ENCODE measurements around the gene GMDS.

GMDS gene

DNA sequence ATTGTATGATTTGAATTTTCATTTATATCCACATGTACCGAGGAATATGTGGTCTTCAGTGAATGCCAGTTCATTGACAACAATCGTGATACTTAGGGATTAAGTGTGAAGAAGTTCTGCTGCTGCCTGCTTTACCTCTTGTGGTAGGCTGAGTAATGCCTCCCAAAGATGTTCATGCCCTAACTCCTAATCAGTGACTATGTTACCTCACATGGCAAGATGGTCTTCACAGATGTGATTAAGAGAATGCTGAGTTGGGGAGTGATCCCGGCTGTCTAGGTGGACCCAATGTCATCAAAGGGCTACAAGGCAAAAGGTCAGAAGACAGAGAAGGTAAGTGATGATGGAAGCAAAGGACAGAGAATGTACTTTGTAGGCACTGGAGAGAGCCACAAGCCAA lies 454.7 kb downstream of the GMDS start:
- TF ChIP-seq, protein P1, sequence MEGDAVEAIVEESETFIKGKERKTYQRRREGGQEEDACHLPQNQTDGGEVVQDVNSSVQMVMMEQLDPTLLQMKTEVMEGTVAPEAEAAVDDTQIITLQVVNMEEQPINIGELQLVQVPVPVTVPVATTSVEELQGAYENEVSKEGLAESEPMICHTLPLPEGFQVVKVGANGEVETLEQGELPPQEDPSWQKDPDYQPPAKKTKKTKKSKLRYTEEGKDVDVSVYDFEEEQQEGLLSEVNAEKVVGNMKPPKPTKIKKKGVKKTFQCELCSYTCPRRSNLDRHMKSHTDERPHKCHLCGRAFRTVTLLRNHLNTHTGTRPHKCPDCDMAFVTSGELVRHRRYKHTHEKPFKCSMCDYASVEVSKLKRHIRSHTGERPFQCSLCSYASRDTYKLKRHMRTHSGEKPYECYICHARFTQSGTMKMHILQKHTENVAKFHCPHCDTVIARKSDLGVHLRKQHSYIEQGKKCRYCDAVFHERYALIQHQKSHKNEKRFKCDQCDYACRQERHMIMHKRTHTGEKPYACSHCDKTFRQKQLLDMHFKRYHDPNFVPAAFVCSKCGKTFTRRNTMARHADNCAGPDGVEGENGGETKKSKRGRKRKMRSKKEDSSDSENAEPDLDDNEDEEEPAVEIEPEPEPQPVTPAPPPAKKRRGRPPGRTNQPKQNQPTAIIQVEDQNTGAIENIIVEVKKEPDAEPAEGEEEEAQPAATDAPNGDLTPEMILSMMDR (IDR thresholded peaks at IDR 0.05) = no peak
- Histone ChIP-seq H3K4me3 (no peak overlapping the region), H3K27ac (no peak overlapping the region), H3K4me1 (peaks cover 0 to 18% (median 11%) of the 10 kb centered on the region in 4 donors), H3K36me3 (no peaks in the 10 kb centered on the region), H3K27me3 (no peaks in the 10 kb centered on the region), H3K9me3 (no peaks in the 10 kb centered on the region)
- DNase-seq = no peak
- intact Hi-C loops (cut with DNase I; ENCODE audit: low total_unique reads) = no loop called here

DNA sequence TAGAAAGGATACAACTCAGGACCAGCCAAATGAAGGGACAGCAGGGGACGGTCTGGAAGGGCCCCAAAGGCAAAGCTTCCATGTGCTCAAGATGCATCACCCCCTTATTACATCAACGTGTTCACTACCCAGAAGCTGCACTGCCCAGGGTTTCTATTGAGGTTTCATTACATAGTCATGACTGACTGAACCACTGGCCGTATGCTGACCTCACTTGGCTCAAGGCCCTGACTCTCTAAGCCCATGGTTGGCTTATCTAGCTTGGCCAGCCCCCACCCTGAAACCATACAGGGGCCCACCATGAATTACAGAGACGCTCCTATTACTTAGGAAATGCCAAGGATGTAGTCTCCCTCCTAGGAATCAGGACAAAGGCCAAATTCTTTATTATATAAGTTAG lies 456.3 kb downstream of the GMDS start:
- Histone ChIP-seq H3K9me3 (no peaks in the 10 kb centered on the region), H3K4me1 (peaks cover 0 to 24% (median 13%) of the 10 kb centered on the region in 4 donors), H3K27ac (no peak overlapping the region), H3K4me3 (no peak overlapping the region), H3K27me3 (no peaks in the 10 kb centered on the region), H3K36me3 (no peaks in the 10 kb centered on the region)
- intact Hi-C loops (cut with DNase I; ENCODE audit: low total_unique reads) = loop anchor here (10.0 kb wide), 1 partner anchor 84 kb away; no protein-coding TSS in a partner anchor
- TF ChIP-seq, protein P1 (IDR thresholded peaks at IDR 0.05) = no peak
- no peak for DNase-seq

DNA sequence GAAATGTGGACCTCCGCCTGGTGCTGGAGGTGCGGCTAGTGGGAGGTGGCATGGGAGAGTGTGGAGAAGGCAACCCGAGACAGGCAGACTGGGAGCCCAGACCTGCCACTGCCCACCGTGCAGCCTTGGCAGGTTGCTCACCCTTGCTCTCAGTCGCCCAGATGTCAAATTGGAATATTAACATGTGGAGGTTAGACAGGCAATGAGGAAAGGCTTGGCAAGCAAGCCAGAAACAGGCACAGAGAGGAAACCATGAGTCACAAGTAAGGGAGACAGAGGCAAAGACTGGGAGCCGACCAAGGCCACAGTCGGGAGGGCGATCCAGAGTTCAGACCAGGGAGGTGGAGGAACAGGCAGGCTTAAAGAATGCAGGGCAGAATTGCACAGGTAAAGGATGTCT lies 457.5 kb downstream of the GMDS start:
- peak; percentile 76 to 81 for DNase-seq
- Histone ChIP-seq H3K9me3 (no peaks in the 10 kb centered on the region), H3K4me3 (no peak overlapping the region), H3K36me3 (no peaks in the 10 kb centered on the region), H3K4me1 (peaks cover 0 to 25% (median 13%) of the 10 kb centered on the region in 4 donors), H3K27me3 (no peaks in the 10 kb centered on the region), H3K27ac (peak overlapping the region; percentile 27 to 35)
- intact Hi-C loops (cut with DNase I; ENCODE audit: low total_unique reads) = loop anchor here (10.0 kb wide), 1 partner anchor 83 kb away; no protein-coding TSS in a partner anchor
- TF ChIP-seq, protein P1 (IDR thresholded peaks at IDR 0.05) = no peak

DNA sequence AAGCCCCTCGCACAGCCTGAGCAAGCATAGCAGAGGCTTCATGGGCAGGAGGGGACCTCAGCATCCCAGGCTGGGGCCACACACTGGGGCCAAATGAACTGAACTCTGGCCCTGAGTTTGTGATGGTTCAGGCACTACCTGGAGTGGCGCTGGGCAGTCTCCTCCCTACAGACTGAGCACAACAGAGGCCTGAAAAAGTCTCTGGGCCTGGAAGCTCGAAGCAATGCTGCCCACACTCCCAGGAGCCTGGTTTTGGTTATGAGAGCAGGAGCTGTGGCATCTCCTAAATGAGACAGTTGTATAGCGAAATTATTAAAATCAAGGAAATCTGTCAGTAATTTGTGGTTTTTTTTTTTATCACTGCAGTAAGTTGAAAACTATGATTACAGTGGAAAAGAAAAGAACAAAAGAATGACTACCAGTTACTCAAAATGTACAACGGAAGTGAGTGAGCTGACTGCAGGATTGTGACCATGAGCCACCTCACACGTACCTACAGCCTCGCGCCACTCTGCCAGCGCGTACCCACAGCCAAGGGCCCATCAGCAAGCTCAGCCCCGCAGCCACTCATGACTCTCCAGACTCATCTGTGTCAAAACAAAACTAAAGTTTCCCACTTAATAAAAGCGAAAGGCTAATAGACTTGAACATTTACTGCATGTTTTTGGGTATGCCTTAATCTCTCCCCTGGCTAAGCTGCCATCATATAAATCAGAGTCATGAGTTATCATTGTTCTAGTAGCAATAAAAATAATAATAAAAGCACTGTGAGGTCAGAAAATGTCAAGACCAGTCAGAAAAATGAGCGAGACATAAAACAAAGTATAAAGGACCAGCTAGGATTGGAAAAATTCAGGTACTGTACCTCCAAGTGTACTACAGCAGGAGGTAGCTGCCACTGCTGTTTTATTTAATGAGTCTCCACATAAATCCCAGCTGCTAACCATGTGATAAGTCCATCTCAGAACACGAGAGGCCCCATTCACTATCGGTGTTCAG lies 458.7 kb downstream of the GMDS start:
- no peak for DNase-seq

DNA sequence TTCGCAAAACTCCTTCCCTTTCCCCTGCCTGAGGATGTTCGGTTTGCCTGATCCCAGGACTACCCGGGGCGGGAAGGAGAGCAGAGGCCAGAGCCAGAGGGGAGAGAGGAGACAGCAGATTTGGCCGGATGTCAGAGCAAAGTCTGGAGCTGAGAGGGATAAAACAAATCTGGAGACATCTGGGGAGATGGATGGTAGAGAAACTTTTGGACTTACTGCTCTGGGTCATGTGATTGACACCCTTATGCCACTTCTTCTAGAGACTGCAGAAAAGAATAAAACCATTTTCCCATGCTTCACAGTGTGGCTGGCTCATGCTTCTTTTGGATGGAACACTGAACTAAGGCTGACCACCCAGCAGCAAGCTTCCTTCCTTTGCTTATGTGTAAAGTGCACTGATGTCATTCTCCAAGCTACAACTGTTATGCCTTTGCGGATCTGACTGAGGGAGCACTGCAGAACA lies 461.0 kb downstream of the GMDS start:
- intact Hi-C loops (cut with DNase I; ENCODE audit: low total_unique reads) = loop anchor here (10.0 kb wide), 1 partner anchor 80 kb away; no protein-coding TSS in a partner anchor
- no peak for DNase-seq

More for the DNA sequence above, 458.7 kb downstream of the GMDS start:
- peaks cover 0 to 25% (median 13%) of the 10 kb centered on the region in 4 donors for H3K4me1 ChIP-seq
- intact Hi-C loops (cut with DNase I; ENCODE audit: low total_unique reads) = loop anchor here (10.0 kb wide), 1 partner anchor 82 kb away; no protein-coding TSS in a partner anchor
- H3K4me3 ChIP-seq = no peak overlapping the region
- no peaks in the 10 kb centered on the region for H3K9me3 ChIP-seq
- H3K27ac ChIP-seq = peak overlapping the region in 1 of 2 donors; percentile 27
- TF ChIP-seq, protein P1 (IDR thresholded peaks at IDR 0.05) = no peak
- H3K36me3 ChIP-seq = no peaks in the 10 kb centered on the region
- no peaks in the 10 kb centered on the region for H3K27me3 ChIP-seq

More for the DNA sequence above, 461.0 kb downstream of the GMDS start:
- no peak overlapping the region for H3K4me3 ChIP-seq
- no peaks in the 10 kb centered on the region for H3K36me3 ChIP-seq
- TF ChIP-seq, protein P1 (IDR thresholded peaks at IDR 0.05) = no peak
- H3K4me1 ChIP-seq = peaks cover 0 to 25% (median 14%) of the 10 kb centered on the region in 4 donors
- no peaks in the 10 kb centered on the region for H3K9me3 ChIP-seq
- H3K27me3 ChIP-seq = no peaks in the 10 kb centered on the region
- H3K27ac ChIP-seq = no peak overlapping the region

Data from tibial artery (tissue), 4 donors.